DOHH2 (cell line): ENCODE measurements around the gene DDX54.
"Not testable (repeated sequence)": the region's sequence is repeated elsewhere in the genome, so short reads cannot be mapped to it uniquely, and the experiment has no call there.

Experiments
- CTCF ChIP-seq: fragments of 200-600 bp; sonication (generic); IDR thresholded peaks from one replicate; pipeline ENCODE4 v1.5.1; 2014; ENCODE audit warnings: antibody characterized with exemption, mild to moderate bottlenecking, low read depth, low read length; ENCODE audit not compliant: poor library complexity, severe bottlenecking
- EZH2phosphoT487 ChIP-seq: fragments of 200-600 bp; sonication (generic); IDR thresholded peaks from 2 replicates; pipeline ENCODE4 v1.6.1; 2017; ENCODE audit warnings: borderline replicate concordance, mild to moderate bottlenecking, antibody characterized with exemption, low read length, moderate library complexity, mixed read lengths

DNA sequence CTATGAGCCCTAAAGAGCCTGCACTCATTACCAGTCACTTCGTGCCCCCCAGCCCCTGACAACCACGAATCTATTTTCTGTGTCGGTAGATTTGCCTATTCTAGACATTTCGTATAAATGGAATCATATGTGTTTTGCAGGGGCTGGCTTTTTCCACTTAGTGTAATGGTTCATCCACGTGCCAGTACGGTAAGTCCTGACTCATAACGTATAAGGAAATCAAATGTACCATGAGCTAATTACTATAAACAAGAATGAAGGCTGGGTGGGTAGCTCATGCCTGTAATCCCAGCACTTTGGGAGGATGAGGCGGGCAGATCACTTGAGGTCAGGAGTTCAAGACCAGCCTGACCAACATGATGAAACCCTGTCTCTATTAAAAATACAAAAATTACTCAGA is 67.6 kb downstream of the DDX54 start:
- TF ChIP-seq CTCF, EZH2phosphoT487: not testable (repeated sequence)
